IPS-NIHi7 (cell line): ENCODE results near the gene P2RX1.
"Not testable (repeated sequence)": the region's sequence is repeated elsewhere in the genome, so short reads cannot be mapped to it uniquely, and the experiment has no call there.

Experiments used
- DNase-seq: peaks from one replicate; pipeline ENCODE4 v3.0.0; 2012; ENCODE audit warnings: mixed read lengths; ENCODE audit errors: extremely low spot score

The P2RX1 gene

DNA sequence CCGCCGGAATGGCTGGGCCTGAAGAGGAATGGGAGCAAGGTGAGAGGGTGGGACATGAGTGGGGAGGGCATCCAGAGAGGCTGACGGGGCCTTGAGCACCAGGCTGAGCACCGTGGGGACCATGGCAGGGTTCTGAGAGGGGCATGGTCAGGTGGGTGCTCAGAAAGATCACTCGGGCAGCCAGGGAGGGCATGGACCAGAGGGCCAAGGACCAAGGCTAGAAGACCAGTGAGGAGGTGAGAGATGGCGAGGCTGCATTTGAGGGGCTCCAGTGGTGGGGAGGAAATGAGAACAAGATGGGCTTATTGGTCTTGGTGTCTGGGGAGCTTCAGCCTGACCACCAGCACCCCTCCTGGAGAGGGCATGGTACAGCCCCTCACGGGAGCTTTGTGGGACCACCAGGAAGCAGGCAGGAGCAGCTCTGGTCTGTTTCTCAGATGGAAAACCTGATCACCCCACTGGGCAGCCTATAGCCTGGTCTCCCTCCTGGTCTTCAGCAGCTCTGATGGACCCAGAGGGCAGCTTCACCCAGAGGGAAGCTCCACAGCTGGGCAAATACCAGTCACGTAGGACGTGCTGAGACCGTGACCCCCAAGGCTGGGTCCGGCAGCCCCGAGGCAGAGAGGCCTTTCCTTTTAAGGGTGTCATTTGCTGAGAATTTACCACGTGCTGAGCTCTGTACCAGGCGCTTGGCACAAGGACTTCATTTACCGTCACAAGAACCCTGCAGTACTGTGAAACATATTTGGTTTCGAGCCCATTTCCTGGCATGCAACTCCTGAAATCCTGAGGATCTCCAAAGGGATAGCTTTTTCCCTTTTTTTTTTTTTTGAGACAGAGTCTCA, 58.8 kb downstream of the P2RX1 start:
- no peak for DNase-seq

DNA sequence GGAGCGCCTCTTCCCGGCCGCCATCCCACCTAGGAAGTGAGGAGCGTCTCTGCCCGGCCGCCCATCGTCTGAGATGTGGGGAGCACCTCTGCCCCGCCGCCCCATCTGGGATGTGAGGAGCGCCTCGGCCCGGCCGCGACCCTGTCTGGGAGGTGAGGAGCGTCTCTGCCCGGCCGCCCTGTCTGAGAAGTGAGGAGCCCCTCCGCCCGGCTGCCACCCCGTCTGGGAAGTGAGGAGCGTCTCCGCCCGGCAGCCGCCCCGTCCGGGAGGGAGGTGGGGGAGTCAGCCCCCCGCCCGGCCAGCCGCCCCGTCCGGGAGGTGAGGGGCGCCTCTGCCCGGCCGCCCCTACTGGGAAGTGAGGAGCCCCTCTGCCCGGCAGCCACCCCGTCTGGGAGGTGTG, 62.1 kb downstream of the P2RX1 start:
- not testable (repeated sequence) for DNase-seq

DNA sequence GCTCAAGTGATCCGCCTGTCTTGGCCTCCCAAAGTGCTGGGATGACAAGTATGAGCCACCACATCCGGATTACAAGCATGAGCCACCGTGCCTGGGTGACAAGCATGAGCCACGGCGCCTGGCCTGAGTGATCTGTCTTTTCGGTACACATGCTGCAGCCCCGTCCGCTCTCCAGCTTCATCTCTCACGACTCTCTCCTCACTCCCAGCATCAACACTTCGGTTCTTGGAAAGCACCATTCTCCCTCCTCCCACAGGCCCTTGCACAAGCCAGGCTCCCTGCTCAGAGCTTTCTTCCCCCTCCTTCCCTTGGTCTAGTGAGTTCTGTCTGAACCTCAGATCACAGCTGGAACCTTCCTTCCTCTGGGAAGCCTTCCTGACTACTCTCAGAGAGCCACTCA, 63.7 kb downstream of the P2RX1 start:
- no peak for DNase-seq

DNA sequence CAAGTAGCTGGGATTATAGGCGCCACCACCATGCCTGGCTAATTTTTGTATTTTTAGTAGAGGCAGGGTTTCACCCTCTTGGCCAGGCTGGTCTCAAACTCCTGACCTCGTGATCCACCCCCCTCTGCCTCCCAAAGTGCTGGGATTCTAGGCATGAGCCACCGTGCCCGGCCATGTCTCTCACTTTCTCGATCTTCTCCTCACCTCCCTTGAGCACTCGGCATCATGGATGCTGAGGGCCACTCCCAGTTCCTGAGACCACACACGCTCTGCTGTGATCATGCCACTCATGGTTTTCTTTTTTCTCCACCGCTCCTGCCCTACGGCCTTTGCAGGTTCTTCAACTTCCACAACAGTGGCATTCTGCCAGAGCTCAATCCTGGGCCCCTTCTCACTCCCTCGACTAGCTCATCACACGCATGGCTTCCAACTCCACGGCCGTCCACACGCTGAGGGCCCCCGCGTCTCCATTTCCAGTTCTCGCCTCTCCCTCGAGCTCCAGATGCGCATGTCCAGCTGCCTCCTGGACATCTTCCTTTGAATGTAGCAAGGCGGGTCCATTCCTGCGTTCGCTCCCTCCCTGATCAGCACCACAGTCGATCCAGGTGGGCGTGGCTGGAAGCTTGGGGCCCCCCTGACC, 64.7 kb downstream of the P2RX1 start:
- DNase-seq, result no peak

DNA sequence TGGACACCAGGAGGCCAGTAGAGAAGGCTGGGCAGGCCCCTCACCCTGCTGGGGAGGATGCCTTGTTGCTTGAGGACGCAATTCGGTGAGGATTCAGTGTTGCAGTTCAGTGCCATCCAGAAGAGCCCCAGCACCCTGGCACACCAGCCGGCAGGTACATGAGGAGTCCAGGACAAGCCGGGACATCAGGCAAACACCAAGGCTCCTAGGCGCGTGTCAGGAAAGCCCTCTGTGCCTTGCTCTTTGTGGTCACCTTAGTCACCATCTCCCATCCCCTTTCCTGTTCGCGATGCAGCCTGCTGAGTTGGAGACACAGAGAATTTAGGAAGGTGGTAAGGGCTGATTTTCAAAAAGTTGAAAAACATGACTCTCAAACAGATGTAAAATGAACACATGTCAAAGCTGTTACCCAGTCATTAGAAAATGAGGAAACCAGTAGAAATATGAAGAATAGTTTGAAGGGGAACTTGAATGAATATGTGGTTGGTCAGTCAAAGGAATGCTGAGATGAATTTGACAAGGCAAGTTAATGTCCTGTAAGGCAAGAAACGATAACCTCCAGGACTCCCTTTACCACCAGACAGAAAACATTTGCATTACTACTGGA, 67.9 kb downstream of the P2RX1 start:
- no peak for DNase-seq

DNA sequence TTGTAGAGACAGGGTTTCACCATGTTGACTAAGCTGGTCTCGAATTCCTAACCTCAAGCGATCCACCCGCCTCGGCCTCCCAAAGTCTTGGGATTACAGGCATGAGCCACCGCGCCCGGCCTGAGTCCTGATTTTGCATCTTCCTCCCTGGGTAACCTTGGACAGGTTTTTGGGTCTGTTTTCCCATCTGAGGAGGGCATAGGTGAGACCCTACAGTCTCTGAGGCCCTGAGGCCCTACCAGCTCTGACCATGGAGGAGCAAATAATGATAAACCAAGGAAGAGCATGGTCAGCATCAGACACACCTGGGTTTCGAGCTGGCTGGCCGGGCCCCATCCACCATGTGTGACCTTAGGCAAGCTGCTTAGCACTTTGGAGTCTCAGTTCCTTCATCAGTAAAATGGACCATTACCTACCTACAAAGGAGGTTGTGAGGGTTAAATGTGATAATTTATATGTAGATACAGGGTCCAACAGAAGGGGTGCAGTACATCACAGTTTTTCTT, 69.0 kb downstream of the P2RX1 start:
- DNase-seq, result no peak
